ENCODE results near the gene SPECC1L.

SPECC1L gene

DNA sequence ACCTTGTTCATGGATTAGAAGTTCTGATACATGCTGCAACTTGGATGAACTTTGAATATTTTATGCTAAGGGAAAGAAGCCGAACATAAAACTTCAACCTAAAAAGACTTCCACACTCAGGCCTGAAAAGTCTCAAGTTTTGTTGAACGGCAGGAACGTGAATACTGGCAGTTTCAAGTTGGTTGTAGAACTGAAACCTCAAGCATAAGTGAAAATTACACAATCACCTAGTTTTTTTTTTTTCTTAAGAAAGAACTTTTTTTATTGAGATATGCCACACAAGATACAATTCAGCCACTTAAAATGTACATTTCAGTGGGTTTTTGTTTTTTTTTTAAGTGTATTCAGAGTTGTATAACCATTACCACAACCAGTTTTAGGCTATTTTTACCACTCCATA, 106.0 kb downstream of the SPECC1L start:
- in situ Hi-C loops (cut with HindIII; ENCODE audit: low sequenced_read_pairs), result no loop called here
- DNase-seq (ENCODE audit: low read depth, low spot score), result no peak
- no peak for TF ChIP-seq CTCF (IDR thresholded peaks at IDR 0.05; ENCODE audit: low read depth, low read length)
- no peak overlapping the region for H3K4me3 ChIP-seq (ENCODE audit: low read depth, low read length)

- no peak for TF ChIP-seq CTCF (IDR thresholded peaks at IDR 0.05; ENCODE audit: low read depth, low read length)
- no peak for DNase-seq (ENCODE audit: low read depth, low spot score)
- in situ Hi-C loops (cut with HindIII; ENCODE audit: low sequenced_read_pairs), result no loop called here
- no peak overlapping the region for H3K4me3 ChIP-seq (ENCODE audit: low read depth, low read length)
Measured at GRCh38 chr22:24379536-24379935, 108.9 kb downstream of the SPECC1L start.

DNA sequence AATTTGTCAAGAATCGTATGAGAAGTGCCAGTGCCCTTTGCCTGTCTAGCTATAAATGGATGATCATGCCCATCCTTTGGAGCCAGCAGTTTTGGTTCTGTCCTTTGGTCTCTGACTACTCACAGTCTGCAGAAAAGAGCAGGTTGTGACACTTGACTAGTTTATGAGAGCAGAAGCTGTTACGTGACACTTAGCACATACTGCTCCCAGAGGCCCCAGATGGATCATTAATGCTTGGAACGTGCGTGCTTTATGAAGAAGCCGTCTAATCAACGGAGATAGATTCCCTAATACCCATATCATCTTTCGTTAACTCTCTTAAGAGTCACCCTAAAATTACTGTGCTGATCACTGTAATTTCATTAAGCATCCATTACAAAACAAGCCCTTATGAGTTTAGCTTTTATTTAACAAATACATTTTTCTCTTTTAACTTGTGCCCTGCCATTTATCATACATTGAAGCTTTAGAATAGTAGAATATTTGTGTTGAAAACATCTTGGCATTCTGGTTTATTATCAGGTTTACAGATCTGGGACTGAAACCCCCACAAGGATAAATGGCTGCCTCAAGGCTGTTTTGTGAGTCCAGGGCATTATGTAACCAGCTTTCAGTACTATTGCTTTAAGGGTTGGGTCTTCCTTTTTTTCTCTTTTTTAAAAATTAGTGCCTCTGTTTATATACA, 109.7 kb downstream of the SPECC1L start:
- TF ChIP-seq CTCF (IDR thresholded peaks at IDR 0.05; ENCODE audit: low read depth, low read length), result no peak
- in situ Hi-C loops (cut with HindIII; ENCODE audit: low sequenced_read_pairs), result no loop called here
- H3K4me3 ChIP-seq (ENCODE audit: low read depth, low read length), result no peak overlapping the region
- DNase-seq (ENCODE audit: low read depth, low spot score), result no peak

GRCh38 chr22:24380905-24381230, 110.2 kb downstream of the SPECC1L start:
- no peak for TF ChIP-seq CTCF (IDR thresholded peaks at IDR 0.05; ENCODE audit: low read depth, low read length)
- in situ Hi-C loops (cut with HindIII; ENCODE audit: low sequenced_read_pairs), result no loop called here
- no peak overlapping the region for H3K4me3 ChIP-seq (ENCODE audit: low read depth, low read length)
- DNase-seq (ENCODE audit: low read depth, low spot score), result no peak

DNA sequence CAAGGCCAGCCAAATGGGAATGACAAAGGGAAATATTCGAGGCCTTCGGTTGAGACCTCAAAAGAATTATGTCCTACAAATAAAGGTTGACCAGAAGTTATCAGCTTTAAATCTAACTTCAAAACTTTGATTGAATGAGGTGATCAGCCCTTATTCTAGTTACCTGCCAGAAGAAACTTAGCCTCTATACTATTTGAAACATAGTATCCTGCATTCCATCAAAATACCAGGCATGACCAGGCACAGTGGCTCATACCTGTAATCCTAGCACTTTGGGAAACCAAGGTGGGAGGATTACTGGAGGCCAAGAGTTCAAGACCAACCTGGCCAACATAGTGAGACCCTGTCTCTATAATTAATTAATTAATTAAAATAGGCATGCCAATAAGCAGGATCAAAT, 112.4 kb downstream of the SPECC1L start:
- no peak overlapping the region for H3K4me3 ChIP-seq (ENCODE audit: low read depth, low read length)
- no peak for TF ChIP-seq CTCF (IDR thresholded peaks at IDR 0.05; ENCODE audit: low read depth, low read length)
- no peak for DNase-seq (ENCODE audit: low read depth, low spot score)
- in situ Hi-C loops (cut with HindIII; ENCODE audit: low sequenced_read_pairs), result no loop called here

GRCh38 chr22:24384131-24384530, 113.5 kb downstream of the SPECC1L start:
- DNase-seq (ENCODE audit: low read depth, low spot score), result no peak
- in situ Hi-C loops (cut with HindIII; ENCODE audit: low sequenced_read_pairs), result no loop called here
- TF ChIP-seq CTCF (IDR thresholded peaks at IDR 0.05; ENCODE audit: low read depth, low read length), result no peak
- H3K4me3 ChIP-seq (ENCODE audit: low read depth, low read length), result no peak overlapping the region

All from astrocyte of the spinal cord (primary cell).